Erythroblast (primary cell): ENCODE data around the gene KDM4C.

Source experiments
- DNase-seq, 2 experiments: peaks; one replicate each; lab custom pipeline; 2025; lab: John Stamatoyannopoulos, UW
- GATA1 ChIP-seq: IDR thresholded peaks from 2 replicates; pipeline ENCODE4 v1.6.1; 2011; ENCODE audit warnings: low read depth, mild to moderate bottlenecking, control low read depth, low read length, moderate library complexity
- POLR2A ChIP-seq: IDR thresholded peaks from 2 replicates; pipeline ENCODE4 v1.6.1; 2011; ENCODE audit warnings: mild to moderate bottlenecking, low read length

KDM4C gene

DNA sequence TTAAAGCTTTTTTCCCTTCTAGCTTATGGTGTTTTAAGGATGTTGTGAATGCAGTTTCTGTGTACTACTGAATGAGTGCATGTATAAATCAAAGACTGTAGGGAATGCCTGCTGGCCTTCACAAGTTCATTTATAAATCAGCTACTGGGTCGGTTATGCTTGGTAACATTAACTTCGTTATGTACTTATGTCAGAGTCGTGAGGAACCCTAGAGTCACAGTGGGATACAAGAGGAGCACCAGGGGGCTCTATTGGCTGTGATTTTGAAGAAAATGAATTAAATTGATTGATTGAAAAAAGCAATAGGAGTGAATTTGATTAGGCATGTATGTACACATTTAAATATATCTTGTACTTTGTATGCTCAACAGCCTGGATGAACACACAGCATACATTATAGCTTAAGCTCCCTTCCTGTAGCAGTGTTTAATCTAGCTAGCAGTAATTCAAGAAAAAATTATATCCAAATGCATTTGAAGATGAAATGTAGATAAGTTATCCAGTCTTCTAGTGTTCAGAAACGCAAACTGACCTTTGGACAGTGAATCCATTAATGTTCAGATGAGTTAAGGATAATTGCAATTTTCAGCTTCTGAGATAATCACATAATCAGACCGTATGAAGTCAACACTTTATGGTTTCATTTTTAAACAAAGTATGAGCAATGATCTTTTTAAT lies 204.2 kb downstream of the KDM4C start:
- no peak for TF ChIP-seq GATA1
- no peak for TF ChIP-seq POLR2A
- no peak for DNase-seq

- no peak for DNase-seq
- no peak for TF ChIP-seq POLR2A
- TF ChIP-seq GATA1: no peak
Observed at GRCh38 chr9:6965566-6965965, 207.8 kb downstream of the KDM4C start.

DNA sequence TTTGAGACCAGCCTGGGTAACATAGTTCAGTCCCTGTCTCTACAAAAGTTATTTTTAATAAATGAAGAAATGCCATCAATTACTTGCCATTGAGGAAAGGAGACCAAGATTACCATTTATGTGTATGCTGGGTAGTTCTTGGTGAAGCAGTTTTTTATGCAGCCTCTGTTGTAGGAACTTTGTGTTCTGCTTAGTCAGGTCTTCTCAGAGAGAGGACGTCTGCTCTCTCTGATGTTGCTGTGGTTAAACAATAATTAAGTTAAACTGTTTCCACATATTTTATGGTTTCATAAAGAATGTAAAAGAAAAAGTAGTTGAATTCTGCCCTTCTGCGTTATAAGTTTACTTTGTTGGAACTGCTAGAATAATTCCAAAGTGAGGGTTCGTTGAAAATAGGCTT lies 210.5 kb downstream of the KDM4C start:
- TF ChIP-seq POLR2A (no peak), GATA1 (no peak)
- DNase-seq: no peak

GRCh38 chr9:6969805-6970204 lies 212.0 kb downstream of the KDM4C start:
- TF ChIP-seq GATA1: no peak
- TF ChIP-seq POLR2A: no peak
- DNase-seq: no peak

DNA sequence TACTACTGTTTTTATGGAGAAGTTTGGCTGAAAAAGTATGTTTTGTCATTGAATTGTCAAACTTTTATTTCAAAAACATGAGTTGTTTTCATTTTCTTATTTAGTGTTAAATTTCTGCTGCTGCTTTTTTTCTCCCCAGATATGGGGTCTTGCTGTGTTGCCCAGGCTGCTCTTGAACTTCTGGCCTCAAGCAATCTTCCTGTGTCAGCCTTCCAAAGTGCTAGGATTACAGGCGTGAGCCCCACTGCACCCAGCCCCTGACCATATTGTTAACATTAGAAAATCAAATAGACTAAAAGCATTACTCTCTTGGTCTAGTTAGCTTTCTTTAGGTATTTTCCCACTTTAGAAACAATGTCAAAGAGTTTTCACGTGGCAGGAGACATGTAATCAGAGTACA lies 215.3 kb downstream of the KDM4C start:
- DNase-seq: no peak
- TF ChIP-seq GATA1 (no peak), POLR2A (no peak)

DNA sequence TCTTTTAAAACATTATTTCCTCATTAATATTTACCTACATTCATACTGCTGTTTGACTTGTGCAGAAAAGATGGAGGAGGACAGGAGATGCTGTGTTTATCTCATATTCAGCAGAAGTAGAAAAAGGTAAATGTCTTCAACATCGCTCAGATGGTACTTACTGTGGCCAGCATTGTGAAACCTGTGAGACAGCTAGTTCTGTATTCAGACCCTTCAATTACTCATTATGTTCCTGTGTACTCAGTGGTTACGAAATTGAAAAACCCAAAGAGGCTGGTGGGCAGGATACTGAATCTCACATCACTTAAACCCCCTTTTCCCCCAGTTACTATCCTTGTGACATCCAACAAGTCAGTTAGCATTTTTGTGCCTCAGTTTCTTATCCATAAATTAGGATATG lies 216.0 kb downstream of the KDM4C start:
- no peak for DNase-seq
- TF ChIP-seq GATA1 (no peak), POLR2A (no peak)

- no peak for TF ChIP-seq POLR2A
- TF ChIP-seq GATA1: no peak
- DNase-seq: no peak
Observed at GRCh38 chr9:6975198-6975597, 217.4 kb downstream of the KDM4C start.

GRCh38 chr9:6977761-6978160 lies 220.0 kb downstream of the KDM4C start:
- DNase-seq: no peak
- TF ChIP-seq POLR2A (no peak), GATA1 (no peak)

DNA sequence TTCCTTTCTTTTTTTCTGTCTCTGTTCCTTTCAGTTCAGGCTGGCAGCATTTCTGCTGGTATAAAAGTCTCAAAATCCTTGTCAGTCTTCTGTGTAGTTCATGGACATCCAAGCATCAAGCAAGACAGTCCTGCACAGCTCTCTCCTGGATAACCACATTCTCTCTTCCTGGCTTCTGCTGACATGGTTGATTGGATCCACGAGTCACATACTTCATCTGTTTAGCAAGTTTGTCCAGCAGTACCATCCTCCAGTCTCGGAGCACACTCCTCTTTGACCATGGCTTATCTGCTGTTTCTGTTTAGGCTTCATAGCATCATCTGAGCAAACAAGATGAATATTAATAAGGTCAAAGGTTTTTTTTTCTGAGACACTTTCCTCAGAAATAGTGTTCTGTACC lies 220.8 kb downstream of the KDM4C start:
- DNase-seq: no peak

DNA sequence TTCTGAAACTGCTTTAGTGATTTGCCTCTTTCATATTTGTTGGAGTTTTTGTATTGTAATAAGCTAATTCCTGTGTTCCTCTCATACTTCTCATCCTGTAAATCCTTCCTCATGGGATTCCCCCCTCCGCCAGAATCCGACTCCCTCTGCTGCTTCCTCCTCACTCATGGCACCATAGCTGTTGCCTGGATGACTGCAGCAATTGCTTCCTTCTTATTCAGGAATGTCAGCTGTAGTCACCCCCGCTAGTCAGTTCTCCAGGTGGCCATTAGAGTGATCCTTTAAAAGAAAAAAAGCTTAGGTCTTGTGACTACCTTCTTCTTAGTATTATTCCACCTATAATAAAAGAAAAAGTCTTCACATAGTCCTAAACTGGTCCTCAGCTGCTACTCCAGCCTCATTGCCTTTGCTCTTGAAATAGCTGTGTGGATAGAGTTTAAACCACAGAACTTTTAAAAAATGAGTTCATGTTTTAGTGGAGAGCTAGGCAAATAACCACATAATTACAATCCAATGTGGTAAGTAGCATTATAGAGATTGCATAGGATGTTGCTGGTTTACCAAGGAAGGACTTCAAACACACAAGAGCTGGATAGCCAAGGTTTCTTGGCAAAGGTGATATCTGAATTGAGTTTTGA lies 227.3 kb downstream of the KDM4C start:
- TF ChIP-seq GATA1 (no peak), POLR2A (no peak)
- DNase-seq: no peak

More for the DNA sequence above, 220.8 kb downstream of the KDM4C start:
- TF ChIP-seq GATA1: no peak
- TF ChIP-seq POLR2A: no peak

- TF ChIP-seq POLR2A: no peak
- no peak for TF ChIP-seq GATA1
- no peak for DNase-seq
Observed at GRCh38 chr9:6986141-6986815, 228.5 kb downstream of the KDM4C start.

GRCh38 chr9:6987381-6987780 lies 229.6 kb downstream of the KDM4C start:
- no peak for TF ChIP-seq GATA1
- no peak for TF ChIP-seq POLR2A
- no peak for DNase-seq

DNA sequence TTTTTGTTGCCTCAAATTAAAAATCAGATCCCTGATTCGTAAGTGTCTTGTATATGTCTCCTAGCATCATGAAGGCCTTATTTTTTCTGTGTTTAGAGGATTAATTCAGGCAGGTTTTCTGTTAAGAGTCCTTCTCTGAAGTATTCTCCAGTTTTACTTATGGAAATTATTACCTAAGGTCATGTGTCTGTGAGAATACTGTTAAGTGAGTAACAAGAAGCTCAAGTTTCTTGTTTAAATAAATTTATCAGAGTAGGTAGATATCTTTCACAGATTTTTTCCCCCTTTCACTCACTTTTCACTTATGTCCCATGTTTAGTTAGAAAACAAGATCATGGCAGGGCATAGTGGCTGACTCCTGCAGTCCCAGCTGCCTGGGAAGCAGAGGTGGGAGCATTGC lies 233.6 kb downstream of the KDM4C start:
- no peak for TF ChIP-seq POLR2A
- no peak for TF ChIP-seq GATA1

More for the DNA sequence above, 233.6 kb downstream of the KDM4C start:
- no peak for DNase-seq
